Right lobe of liver (tissue), 6 donors: ENCODE measurements around the gene ZFP30. TPM values are rescaled to one million over a fixed set of nuclear protein-coding genes. Genes with fewer than 3 reads are reported as not detected.
A peak's percentile ranks its signal among the peaks of the same experiment; 100 is the strongest.

Experiments
- ATAC-seq, 4 donors: fragments of 200-7000 bp; cut with Tn5 transposase; one replicate each; pipeline ENCODE4 v1.9.1; 2020; ENCODE audit warnings: mild to moderate bottlenecking in 4 of 4, moderate library complexity in 4 of 4
- DNase-seq, 3 donors: peaks; one replicate each; pipeline ENCODE4 v3.0.0-alpha.2; 2020
- H3K27ac ChIP-seq, 3 donors: fragments of 200-600 bp; one replicate each; pipeline ENCODE4 v1.8.0; 2022
- H3K27me3 ChIP-seq, 2 donors: fragments of 200-600 bp; one replicate each; pipeline ENCODE4 v1.8.0; 2022
- H3K36me3 ChIP-seq, 4 donors: fragments of 200-600 bp; sonication (generic) in 1 of 4; one replicate each; pipeline versions ENCODE4 v1.5.1 to v1.8.0; 2017 to 2022; ENCODE audit warnings: control low read depth in 1 of 4
- H3K4me1 ChIP-seq, 4 donors: fragments of 200-600 bp; sonication (generic) in 1 of 4; one replicate each; pipeline versions ENCODE4 v1.5.1 to v1.8.0; 2017 to 2022; ENCODE audit warnings: control low read depth in 1 of 4
- H3K4me3 ChIP-seq, 3 donors: fragments of 200-600 bp; one replicate each; pipeline ENCODE4 v1.8.0; 2022
- H3K9me3 ChIP-seq, 4 donors: fragments of 200-600 bp; sonication (generic) in 1 of 4; one replicate each; pipeline versions ENCODE4 v1.5.1 to v1.8.0; 2017 to 2022; ENCODE audit warnings: control low read depth in 1 of 4
- POLR2A ChIP-seq: fragments of 450-650 bp; IDR thresholded peaks from one replicate; pipeline ENCODE4 v1.6.1; 2017; ENCODE audit warnings: antibody characterized with exemption, mild to moderate bottlenecking
- WGBS: methylation state at CpG from one replicate; pipeline ENCODE4 v1.1.6; 2018; ENCODE audit warnings: low coverage, low lambda C conversion rate; ENCODE audit not compliant: insufficient coverage; ENCODE audit errors: missing lambda C conversion rate; 5-methylcytosine and 5-hydroxymethylcytosine counted together
- intact Hi-C, 2 donors: fragments of 100-400 bp; cut with DNase I; formaldehyde crosslinking; loops; one replicate each; pipeline versions ENCODE4 v1.11.2 to v1.14.1; 2022
- long read RNA-seq: library from polyadenylated mRNA; unstranded; transcript quantifications from one replicate; pipeline ENCODE4 v2.0.0, GENCODE V29; 2019
- total RNA-seq, 6 experiments: library from RNA; depleted of rRNA in 2 of 6; stranded (reverse); fragments of >200 nt in 2 of 6; fragmentation: NEBNext Ultra II Directional in 3 of 6; extraction: Animal tissue kit (Norgen Biotek cat#: 25700) in 3 of 6; gene quantifications; one replicate each; pipeline versions ENCODE4 v1.1.0 to v1.2.4, GENCODE V29; 2016 to 2023
- TF ChIP-seq, protein P1 (sequence below), 4 donors: fragments of 200-600 bp in 3 of 4; fragments of 450-650 bp in 1 of 4; IDR thresholded peaks; one replicate each; pipeline versions ENCODE4 v1.5.1 to v1.8.0; 2016 to 2022; ENCODE audit warnings: antibody characterized with exemption in 4 of 4, mild to moderate bottlenecking in 2 of 4
- donor health status: DM: no; HTN: yes; CAD: no.
- donor health status: DM: no; HTN: no; CAD: no.
- donor health status: DM: no; HTN: no; CAD: no.
- donor health status: DM: no; HTN: yes; CAD: no.
- donor health status: DM: no; HTN: yes; CAD: no.

Gene ZFP30
- 1 to 10 TPM; 2.9 to 5.0 (median 4.0) TPM for total RNA-seq
- long read RNA-seq, partial matches to known transcripts: 0 of 1 reads
- long read RNA-seq, other reads (novel, unspliced or antisense): 1 of 1 reads

GRCh38 chr19:37655301-37655688 is at the start of gene ZFP30:
ZFP30 (minus strand) TSS chr19:37655465; CDS start chr19:37647822, 7,643 bp downstream.
- H3K9me3 ChIP-seq: peaks cover 0 to 8% (median 0%) of the 10 kb centered on the region in 4 donors
- peak; percentile 90 to 98 (median 95) for ATAC-seq
- TF ChIP-seq POLR2A: peak; percentile 55
- TF ChIP-seq, protein P1, sequence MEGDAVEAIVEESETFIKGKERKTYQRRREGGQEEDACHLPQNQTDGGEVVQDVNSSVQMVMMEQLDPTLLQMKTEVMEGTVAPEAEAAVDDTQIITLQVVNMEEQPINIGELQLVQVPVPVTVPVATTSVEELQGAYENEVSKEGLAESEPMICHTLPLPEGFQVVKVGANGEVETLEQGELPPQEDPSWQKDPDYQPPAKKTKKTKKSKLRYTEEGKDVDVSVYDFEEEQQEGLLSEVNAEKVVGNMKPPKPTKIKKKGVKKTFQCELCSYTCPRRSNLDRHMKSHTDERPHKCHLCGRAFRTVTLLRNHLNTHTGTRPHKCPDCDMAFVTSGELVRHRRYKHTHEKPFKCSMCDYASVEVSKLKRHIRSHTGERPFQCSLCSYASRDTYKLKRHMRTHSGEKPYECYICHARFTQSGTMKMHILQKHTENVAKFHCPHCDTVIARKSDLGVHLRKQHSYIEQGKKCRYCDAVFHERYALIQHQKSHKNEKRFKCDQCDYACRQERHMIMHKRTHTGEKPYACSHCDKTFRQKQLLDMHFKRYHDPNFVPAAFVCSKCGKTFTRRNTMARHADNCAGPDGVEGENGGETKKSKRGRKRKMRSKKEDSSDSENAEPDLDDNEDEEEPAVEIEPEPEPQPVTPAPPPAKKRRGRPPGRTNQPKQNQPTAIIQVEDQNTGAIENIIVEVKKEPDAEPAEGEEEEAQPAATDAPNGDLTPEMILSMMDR (IDR thresholded peaks at IDR 0.05): no peak
- H3K4me1 ChIP-seq: peaks cover 0 to 18% (median 4%) of the 10 kb centered on the region in 4 donors
- intact Hi-C loops: no loop called here
- no peaks in the 10 kb centered on the region for H3K36me3 ChIP-seq
- peak within 1 kb of the TSS; percentile 79 to 88 (median 83) for H3K27ac ChIP-seq
- DNase-seq: peak; percentile 89 to 96 (median 95)
- WGBS: 0% methylated on average over 9 of the region's 34 CpGs
- H3K27me3 ChIP-seq: no peaks in the 10 kb centered on the region
- H3K4me3 ChIP-seq: peak within 1 kb of the TSS; percentile 67 to 82 (median 79)

DNA sequence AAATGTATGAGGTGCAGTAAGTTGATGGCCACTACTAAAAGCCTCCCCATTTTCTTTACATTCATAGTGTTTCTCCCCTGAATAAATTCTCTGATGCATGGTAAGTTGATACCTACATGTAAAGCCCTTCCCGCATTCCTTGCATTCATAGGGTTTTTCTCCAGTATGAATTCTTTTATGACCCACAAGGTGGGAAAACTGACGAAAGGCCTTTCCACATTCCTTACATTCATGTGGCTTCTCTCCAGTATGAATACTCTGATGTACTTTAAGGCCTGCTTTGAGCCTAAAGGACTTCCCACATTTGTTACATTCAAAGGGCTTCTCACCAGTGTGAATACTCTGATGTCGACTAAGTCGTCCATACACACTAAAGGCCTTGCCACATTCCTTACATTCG is 43.8 kb upstream of the ZFP30 start:
- no peak for DNase-seq

DNA sequence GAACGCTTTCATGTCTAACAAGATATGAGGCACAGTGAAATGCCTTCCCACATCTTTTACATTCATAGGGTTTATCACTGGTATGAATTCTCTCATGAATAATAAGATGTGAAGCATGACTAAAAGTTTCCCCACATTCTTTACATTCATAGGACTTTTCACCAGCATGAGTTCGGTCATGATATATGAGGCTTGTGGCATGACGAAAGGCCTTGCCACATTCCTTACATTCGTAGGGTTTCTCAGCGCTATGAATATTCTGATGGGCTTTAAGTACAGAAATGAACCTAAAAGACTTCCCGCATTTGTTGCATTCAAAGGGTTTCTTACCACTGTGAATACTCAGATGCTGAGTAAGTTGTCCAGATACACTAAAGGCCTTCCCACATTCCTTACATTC is 43.0 kb upstream of the ZFP30 start:
- H3K27ac ChIP-seq: no peak overlapping the region
- peaks cover 0 to 27% (median 0%) of the 10 kb centered on the region in 4 donors for H3K9me3 ChIP-seq
- peaks cover 0 to 16% (median 0%) of the 10 kb centered on the region in 4 donors for H3K36me3 ChIP-seq
- no peaks in the 10 kb centered on the region for H3K27me3 ChIP-seq
- intact Hi-C loops: no loop called here
- TF ChIP-seq POLR2A: no peak
- TF ChIP-seq, protein P1 (IDR thresholded peaks at IDR 0.05): no peak
- ATAC-seq (no peak), DNase-seq (no peak)
- no peaks in the 10 kb centered on the region for H3K4me1 ChIP-seq
- no peak overlapping the region for H3K4me3 ChIP-seq
- WGBS: 92% methylated on average over 5 of the region's 6 CpGs

More for the DNA sequence above, 43.8 kb upstream of the ZFP30 start:
- Histone ChIP-seq H3K27ac (no peak overlapping the region), H3K4me1 (no peaks in the 10 kb centered on the region), H3K36me3 (peaks cover 0 to 16% (median 0%) of the 10 kb centered on the region in 4 donors), H3K27me3 (no peaks in the 10 kb centered on the region), H3K9me3 (peaks cover 0 to 27% (median 0%) of the 10 kb centered on the region in 4 donors), H3K4me3 (no peak overlapping the region)
- TF ChIP-seq, protein P1 (IDR thresholded peaks at IDR 0.05): no peak
- ATAC-seq: no peak
- intact Hi-C loops: no loop called here
- 87% methylated on average over 5 of the region's 5 CpGs for WGBS

- intact Hi-C loops: no loop called here
- Histone ChIP-seq H3K27me3 (no peaks in the 10 kb centered on the region), H3K36me3 (peaks cover 0 to 14% (median 0%) of the 10 kb centered on the region in 4 donors), H3K9me3 (peaks cover 0 to 26% (median 0%) of the 10 kb centered on the region in 4 donors), H3K4me1 (no peaks in the 10 kb centered on the region), H3K27ac (no peak overlapping the region), H3K4me3 (no peak overlapping the region)
- DNase-seq: no peak
- no peak for ATAC-seq
- TF ChIP-seq, protein P1 (IDR thresholded peaks at IDR 0.05): no peak
- TF ChIP-seq POLR2A: no peak
- WGBS: 79% methylated on average over 3 of the region's 3 CpGs
Observed at GRCh38 chr19:37695144-37695899, 40.1 kb upstream of the ZFP30 start.
